HG03457 (cell line): ENCODE data around the gene DZANK1.
A peak's percentile ranks its signal among the peaks of the same experiment; 100 is the strongest.
"Not testable (repeated sequence)": the region's sequence is repeated elsewhere in the genome, so short reads cannot be mapped to it uniquely, and the experiment has no call there.

ENCODE experiments used
- ATAC-seq: cut with Tn5 transposase; IDR thresholded peaks from one replicate; pipeline ENCODE4 v1.9.1; 2021; ENCODE audit warnings: moderate number of reproducible peaks; ENCODE audit not compliant: unreplicated experiment

The DZANK1 gene

DNA sequence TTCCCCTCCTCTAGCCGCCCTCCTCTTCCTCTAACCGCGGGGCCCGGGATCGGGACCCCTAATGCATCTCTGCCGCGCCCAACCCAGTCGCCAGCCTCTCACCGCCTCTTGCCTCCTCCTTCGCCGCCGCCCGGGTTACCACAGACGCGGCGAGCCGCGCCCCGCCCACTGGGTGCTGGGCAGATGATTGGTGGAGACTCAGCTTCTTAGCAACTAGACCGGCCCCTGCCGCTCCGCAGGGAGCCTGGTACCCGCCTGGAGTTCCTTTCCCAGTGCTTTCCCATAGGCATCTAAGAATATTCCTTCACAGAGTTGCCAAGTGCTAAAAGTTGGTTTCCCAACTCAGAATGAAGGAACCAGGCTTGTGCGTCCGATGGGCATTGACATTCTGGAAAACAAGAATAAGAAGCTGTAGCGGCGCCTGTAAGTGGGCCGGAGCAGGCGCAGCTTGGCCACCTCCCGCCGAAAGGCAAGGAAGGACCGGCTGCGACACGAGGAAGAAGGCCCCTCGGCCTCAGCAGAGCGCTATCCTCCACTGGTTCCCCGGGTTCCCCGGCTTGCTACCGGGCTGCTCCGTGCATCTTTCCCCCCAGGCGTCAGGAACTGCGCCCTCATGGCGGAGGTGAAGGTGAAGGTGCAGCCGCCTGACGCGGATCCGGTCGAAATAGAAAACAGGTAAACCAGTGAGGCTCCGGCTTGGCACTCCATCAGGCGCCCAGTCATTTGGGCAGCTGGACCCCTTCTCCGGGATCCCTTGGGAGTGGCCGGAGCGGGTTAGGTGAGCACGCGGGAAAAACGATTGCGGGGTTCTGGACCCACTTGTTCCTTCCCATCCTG, at the start of gene DZANK1, which contains the start of gene POLR3F:
DZANK1 (minus strand) TSS at position 137 of the 837 bp plus-strand sequence. CDS start 1,672 bp downstream, outside the sequence.
POLR3F (plus strand) TSS at position 497 of the 837 bp plus-strand sequence; CDS start at position 614, 117 bp downstream.
- ATAC-seq: peak; percentile 85

DNA sequence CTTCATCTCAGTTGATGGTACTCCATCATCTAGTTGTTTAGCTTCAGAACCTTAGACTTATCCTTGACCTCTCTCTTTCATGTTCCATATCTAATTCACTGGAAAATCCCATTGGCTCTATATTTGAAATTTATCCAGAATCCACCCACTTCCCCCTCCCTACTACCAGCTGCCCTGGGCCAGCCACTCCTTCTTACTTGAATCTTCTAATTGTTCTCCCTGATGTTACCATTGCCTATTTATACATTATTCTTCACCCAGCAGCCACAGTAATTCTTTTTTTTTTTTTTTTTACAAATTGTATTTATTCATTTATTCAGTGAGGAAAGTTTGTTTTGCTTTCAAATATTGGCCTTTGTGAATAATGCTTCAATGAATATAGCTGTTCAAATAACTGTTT, 49.1 kb upstream of the DZANK1 start:
- ATAC-seq: no peak

DNA sequence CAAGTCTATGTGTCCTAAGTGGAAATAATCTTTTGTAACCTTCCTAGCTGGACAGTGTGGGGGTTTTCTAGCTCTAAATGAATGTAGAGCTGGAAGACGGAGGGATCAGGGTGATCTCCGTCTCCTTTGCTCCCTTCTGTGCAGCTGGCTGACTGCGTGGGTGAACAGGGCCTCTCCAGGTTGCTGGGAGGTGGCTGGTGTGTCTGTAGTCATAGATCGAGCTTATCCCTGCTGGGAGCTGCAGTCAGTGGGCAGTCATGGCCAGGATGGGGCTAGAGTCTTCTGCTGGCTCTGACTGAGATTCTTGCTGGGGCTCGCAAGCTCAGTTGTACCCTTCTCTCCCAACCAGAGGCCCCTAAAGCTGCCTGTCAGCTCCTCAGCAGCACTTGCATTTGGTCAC, 47.3 kb upstream of the DZANK1 start:
- ATAC-seq: no peak

DNA sequence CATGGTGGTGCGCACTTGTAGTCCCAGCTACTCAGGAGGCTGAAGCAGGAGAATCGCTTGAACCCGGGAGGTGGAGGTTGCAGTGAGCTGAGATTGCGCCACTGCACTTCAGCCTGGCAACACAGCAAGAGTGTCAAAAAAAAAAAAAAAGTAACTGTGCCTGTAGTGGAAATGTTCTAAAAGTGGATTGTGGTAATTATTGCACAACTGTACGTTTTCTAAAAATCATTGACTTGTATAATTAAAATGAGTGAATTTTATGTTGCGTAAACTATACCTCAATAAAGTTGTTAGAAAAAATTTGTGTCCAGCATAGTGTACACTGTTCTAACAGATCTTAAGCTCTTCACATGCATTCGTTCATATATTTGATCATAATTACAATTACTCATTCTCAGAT, 46.4 kb upstream of the DZANK1 start:
- no peak for ATAC-seq

DNA sequence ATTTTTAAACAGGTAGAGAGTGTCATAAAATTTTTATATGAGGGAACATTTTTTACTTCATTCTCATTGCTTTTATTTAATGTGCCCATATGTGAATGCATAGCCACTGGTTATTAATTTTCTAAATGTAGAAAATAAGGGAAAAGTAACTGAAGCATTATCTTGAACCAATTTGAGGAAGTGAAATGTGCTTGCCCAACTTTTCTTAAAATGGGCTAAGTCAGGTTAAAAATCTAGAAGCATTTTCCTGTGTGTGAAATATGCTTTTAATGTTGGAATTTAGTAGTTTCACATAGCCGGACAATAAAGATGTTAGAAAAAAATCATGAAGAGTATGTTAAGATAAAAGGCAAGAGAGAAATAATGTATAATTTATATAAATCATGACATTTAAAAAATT, 44.7 kb upstream of the DZANK1 start:
- no peak for ATAC-seq

DNA sequence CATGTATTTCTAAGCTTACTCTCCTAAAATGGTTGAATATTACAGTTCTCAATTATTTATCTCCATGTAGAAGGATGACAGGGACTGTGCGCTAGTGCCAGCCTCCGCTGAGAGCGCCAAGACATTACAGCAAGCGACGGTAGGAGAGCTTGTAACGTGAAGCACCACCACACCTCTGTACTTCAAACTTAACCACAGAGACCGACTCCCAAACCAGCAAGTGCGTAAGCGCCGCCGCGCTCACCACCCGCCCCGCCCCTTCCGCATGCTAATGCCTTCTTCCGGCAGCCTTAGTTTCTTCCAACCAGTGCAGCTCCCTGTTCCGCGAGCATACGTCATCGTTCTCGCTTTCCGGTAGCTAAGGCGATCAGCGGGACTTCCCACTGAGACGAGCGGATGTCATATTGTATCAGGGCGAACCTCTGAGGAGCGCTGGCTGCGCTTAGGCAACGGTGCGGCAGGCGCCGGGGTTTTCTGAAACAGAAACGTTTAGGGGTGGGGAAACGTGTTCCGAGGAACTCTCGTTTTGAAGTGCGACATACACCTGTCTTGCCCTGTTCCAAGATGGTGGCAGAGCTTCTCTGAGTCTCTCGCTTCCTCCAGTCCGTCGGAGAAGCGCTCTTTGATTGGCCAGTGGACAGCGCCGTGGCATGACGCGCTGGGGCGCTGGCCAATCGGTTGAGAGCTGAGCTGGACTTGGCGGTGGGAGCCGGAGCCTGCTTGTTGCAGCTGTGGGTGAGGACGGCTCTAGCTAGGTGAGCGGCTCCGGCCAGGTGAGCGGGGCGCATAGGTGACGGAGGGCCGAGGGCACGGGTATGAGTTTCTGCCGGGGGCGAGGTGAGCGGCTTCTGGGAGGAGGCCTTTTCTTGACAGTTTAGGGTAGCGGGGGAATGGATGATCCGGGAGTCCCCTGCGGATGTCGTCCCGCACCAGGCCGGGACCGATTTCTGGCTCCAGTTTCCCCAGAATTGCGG, 40.7 kb upstream of the DZANK1 start, which contains the start of gene SEC23B:
SEC23B (plus strand) TSS at position 723 of the 974 bp plus-strand sequence. CDS start 2,896 bp downstream, outside the sequence.
- ATAC-seq: peak; percentile 94

DNA sequence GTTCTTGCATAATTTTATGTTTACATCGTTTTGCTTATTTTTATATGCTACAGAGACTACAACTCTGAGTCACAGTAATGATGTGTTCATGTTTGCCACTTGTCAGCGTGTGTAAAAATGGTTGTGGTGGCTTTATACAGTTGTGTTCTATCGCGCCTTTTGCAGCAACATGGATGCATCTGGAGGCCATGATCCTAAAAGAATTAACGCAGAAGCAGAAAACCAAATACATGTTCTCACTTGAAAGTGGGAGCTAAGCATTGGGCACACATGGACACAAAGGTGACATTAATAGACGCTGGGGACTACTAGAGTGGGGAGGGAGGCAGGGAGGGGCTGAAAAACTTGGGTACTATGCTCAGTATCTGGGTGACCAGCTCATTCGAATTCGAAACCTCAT, 39.9 kb upstream of the DZANK1 start:
- no peak for ATAC-seq

DNA sequence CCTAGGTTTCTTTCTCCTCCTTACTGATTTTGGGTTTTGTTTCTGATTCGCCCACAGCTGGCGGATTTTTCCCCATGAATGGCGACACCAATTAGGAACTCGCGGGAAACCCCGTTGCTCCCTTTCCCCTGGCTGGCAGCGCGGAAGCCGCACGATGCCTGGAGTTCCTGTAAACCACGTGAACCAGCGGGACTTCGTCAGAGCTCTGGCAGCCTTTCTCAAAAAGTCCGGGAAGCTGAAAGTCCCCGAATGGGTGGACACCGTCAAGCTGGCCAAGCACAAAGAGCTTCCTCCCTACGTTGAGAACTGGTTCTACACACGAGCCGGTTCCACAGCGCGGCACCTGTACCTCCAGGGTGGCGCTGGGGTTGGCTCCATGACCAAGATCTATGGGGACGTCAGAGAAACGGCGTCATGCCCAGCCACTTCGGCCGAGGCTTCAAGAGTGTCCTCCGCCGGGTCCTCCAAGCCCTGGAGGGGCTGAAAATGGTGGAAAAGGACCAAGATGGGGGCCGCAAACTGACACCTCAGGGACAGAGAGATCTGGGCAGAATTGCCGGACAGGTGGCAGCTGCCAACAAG, 37.7 kb upstream of the DZANK1 start:
- ATAC-seq: no peak

DNA sequence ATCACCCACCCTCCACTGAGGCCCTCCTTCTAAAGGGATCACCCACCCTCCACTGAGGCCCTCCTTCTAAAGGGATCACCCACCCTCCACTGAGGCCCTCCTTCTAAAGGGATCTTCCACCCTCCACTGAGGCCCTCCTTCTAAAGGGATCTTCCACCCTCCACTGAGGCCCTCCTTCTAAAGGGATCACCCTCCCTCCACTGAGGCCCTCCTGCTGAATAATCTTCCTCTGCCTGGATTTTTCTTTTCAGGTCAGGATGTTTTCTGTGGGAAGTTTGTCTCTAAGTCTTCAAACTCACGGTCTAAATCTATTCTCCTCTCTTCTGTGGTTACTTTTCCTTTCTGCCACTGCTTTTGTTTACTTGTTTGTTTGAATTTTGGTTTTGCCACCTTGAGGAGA, 34.8 kb upstream of the DZANK1 start:
- ATAC-seq: not testable (repeated sequence)

DNA sequence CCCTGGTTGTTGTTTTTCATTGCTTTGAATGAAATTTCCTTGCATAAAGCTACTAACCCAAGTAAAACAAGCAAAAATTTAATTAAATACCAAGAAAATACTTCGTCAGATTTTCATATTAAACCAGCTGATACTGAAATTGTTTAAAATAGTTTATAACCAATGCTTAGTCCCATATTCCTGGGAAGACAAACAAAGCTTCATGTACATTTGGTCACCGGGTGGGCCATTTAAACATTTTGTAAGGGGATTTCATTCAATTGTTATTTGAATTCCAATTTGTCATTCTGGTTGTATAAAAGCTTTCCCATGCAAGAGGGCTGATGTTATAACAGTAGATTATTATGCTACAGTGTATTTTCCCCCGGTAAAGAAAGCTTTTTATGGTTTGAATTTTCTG, 30.8 kb upstream of the DZANK1 start:
- ATAC-seq: no peak

DNA sequence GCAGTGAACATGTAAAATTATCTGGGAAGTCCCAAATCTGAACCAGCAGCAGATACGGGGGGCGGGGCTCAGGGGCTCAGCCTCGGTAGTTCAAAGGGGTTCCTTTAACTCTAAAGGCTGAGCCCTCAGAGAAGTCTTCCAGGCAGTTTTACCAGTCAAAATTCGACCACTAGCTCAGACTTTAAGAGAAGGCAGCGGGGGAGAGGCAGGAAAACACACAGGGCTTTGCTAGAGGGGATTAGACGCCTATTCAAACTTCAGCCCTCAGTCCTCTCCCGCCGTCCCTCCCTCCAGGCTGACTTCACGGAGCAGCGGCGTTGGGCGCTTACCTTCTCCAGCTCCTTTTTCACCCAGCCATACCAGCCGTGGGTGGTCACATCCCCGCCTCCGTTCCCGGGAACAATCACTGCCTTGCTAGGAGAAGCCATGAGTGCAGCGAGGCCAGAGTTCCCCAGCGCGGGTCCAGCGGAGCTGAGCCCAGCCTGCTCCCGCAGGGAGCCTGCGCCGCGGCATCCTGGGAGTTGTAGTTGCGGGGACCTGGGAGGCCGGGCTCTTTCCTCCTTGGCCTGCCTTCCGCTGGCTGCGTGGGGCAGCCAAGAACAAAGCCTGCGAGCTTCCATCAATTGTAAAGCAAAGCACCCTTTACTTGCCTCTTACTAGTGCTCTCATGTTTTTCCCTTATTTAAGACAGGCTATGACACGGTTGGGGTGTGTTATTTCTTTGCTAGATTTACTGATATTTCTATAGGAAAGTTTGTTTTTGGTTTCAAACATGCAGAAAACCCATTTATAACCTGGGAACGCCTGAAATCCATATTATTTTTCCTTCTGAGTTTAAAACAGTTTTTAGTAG, 30.1 kb upstream of the DZANK1 start, which contains the start of gene RBBP9:
RBBP9 (minus strand) TSS at position 486 of the 853 bp plus-strand sequence; CDS start at position 428, 58 bp downstream.
- ATAC-seq: peak; percentile 89

DNA sequence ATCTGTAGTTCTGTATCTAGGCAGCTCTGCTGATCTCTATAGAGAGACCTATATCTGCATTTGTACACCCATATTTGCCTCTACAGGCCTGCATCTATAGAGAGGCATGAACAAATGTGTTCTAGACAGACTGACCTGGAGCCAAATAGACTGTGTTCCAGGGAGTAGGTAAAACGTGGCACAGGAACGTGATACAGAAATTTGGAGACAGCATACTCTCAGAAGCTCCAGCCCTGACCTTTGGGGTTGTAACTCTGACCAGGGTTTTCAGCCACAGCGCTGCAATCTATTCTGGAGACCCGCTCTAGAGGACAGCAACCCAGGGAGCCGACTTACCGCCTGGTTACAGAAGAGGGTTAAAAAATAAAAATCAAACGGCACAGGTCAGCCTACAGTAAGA, 29.2 kb upstream of the DZANK1 start:
- ATAC-seq: no peak

DNA sequence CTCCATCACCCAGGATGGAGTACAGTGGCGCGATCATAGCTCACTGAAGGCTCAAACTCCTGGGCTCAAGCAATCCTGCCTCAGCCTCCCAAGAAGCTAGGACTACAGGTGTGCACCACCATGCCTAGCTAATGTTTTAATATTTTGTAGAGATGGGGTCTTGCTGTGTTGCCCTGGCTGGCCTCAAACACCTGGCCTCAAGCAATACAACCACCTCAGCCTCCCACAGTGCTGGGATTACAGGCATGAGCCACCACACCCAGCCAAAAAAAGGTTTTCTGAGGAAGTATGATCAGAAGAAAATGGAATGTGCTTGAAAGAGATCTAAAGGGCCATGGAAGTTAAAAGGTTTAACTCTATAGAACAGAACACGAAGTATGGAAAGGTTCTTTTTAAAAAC, 21.5 kb upstream of the DZANK1 start:
- no peak for ATAC-seq

DNA sequence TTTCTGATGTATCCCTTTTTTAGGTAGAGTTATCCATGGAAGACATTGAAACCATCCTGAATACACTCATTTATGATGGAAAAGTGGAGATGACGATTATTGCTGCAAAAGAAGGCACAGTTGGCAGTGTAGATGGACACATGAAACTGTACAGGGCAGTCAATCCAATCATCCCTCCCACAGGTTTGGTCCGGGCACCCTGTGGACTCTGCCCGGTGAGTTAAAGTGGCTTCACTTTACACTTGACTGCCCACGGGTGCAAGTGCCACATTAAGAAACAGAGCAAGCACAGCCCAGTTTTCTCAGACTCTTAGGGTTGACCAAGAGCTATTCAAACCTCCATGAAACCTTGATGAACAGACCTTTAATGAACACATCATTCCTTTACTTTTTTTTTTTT, 14.8 kb upstream of the DZANK1 start:
- ATAC-seq: no peak

DNA sequence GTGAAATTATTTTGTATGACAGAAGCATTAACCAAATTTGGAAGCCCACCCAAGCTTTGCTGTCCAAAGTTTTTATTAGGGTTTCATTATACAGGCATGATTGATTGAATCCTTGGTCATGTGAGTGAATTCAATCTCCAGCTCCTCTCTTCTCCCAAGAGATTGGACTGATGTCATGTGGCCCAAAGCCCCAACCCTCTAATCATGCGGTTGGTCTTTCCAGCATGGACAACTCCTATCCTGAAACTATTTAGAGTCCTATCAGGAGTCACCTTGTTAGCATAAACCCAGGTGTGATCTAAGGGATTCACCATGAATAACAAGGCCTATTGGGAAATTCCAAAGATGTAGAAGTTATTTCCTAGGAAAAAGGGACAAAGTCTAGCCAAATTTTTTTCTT, 11.0 kb upstream of the DZANK1 start:
- ATAC-seq: no peak

DNA sequence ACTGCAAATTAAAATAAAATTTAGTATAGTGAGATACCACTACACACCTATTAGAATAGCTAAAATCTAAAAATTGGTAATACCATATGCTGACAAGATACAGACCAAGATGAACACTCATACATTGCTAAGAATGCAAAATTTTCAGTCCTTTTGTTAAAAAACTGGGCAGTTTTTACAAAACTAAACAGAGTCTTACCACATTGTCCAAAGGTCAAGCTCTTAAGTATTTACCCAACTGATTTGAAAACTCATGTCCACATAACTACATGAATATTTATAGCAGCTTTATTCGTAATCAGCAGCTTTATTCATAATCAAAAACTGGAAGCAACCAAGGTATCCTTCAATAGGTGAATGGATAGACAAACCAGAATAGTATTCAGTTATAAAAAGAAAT, 10.4 kb upstream of the DZANK1 start:
- ATAC-seq: no peak

DNA sequence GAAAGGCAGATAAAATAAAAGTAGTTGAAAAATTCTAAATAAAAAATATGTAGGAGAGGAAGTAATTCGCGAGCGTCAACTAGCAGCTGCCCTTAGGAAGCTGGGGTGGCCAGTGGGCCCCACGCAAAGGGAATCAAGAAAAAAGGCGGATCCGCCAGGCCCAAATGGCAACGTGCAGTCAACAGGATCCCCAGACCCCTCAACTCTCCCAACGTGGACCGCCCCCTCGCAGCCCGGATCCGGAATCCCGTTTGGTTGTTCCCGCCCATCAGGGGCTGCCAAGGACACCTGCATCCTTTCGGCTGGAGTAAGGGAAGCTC, 296 bp downstream of the DZANK1 start:
- no peak for ATAC-seq

DNA sequence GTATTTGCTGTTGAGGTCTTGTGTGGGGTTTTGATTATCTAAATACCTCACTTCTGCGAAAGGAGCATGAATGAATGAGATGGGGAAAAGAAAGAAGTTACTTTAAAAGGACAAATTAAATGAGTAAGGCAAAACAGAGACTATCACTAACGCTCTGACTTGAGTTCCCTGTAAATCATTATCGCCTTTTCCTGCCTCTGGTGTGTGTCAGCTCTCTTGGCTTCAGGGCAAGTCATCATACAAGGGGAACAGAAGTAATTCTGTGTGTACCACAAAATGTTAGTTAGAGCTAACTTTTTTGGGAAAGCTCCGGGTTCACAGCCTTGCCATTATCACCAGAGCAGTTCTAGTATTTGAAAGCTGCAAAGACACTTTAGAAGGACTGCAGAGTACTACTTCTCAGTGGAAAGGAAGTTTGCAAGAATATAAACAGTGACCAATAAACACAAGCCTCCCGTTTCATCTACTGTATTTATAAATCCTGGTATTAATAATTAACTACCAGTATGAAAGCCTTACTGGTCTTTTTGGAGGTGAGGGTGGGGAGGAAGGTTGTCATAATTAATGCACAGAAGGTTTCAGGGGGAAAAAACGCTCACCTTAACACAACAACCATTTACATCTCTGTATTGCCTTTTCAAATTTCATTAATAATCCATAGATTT, 1.2 kb downstream of the DZANK1 start:
- ATAC-seq: peak; percentile 38

DNA sequence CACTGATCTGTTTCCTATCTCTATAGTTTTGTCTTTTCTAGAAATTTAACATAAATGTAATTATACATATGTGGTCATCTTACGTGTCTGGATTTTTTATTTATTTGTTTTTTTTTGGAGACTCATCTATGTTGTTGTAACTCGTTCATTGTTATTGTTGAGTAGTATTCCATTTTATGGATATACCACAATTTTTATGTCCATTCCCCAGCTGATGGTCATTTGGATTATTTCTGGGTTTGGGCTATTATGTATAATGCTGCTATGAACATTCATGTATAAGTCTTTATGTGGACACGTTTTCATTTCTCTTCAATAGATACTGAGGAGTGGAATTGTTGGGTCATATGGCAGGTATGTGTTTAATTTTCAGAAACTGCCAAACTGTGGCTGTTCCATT, 10.2 kb downstream of the DZANK1 start:
- no peak for ATAC-seq

DNA sequence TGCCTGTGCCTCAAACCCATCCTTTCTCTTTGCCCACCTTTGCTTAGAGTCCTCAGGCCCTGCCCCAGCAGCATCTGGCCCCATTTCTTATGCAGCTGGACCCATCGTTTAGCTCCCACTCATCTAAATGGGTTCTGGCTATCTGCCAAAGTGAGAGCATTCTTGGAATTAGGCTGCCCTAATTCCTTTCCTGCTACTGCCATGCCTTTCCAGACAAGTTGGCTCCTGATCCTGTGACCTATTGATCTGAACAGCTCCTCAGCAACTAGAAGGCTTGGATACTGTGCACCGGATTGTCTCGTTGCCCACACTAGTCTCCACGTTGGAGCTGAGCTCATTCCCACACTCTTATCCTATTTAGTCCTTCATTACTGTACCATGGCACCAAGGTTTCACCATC, 22.9 kb downstream of the DZANK1 start:
- ATAC-seq: no peak
